IPS DF 4.7 (cell line): ENCODE measurements around the gene CTSD.

Experiments
- DNase-seq: peaks from one replicate; pipeline ENCODE4 v3.0.0-alpha.2; 2013; ENCODE audit warnings: low spot score; ENCODE audit errors: extremely low read depth

Gene CTSD

DNA sequence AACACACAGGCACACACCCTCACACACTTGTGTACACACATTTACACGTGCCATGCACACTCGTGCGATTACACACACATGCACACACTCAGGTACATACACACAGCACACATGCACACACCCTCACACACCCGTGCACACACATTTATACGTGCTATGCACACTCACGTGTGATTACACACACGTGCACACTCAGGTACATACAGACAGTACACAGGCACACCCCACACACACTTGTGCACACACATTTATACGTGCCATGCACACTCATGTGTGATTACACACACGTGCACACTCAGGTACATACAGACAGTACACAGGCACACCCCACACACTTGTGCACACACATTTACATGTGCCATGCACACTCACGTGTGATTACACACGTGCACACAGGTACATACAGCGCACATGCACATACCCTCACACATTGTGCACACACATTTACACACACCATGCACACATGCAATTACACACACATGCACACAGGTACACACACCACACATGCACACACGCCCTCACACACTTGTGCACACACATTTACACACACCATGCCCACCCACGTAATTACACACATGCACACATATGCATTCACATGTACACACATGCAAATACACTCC is 17.9 kb downstream of the CTSD start:
- DNase-seq, result no peak

DNA sequence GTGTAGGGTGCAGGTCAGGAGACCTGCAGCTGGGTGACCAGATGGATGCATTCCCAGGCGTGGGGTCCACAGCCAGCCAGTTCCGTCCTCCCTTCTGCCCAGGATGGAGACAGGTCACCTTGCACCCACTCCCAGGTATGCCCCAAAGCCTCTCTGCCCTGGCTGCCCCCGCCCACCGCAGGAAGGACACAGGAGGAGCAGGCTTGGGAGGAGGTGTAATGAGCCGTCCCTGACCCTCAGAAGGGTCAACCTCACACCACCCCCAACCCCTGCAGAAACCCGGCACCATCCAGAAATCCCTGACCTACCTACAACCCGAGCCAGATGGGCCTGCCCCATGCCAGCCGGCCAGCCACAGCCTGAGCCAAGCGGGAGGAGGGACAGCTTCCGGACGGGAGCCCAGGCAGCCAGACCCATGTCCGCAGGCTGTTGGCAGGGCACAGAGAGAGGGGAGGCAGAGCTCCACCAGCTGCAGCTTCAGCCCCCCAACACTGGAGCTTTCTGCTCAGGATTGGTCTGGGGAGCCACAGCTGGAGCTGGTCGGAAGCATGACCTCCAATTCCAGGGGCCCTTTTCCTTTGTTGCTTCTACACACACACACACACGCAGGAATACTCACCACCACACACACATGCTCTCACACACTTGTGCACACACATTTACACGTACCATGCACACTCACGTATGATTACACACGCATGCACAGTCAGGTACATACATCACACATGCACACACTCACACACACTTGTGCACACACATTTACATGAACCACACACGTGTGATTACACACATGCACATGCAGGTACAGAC is 18.6 kb downstream of the CTSD start:
- no peak for DNase-seq

GRCh38 chr11:1744137-1744886 is 19.4 kb downstream of the CTSD start:
- no peak for DNase-seq

GRCh38 chr11:1743585-1744136 is 20.1 kb downstream of the CTSD start:
- no peak for DNase-seq

- no peak for DNase-seq
These were observed 20.7 kb downstream of the CTSD start for GRCh38 chr11:1742869-1743584.

DNA sequence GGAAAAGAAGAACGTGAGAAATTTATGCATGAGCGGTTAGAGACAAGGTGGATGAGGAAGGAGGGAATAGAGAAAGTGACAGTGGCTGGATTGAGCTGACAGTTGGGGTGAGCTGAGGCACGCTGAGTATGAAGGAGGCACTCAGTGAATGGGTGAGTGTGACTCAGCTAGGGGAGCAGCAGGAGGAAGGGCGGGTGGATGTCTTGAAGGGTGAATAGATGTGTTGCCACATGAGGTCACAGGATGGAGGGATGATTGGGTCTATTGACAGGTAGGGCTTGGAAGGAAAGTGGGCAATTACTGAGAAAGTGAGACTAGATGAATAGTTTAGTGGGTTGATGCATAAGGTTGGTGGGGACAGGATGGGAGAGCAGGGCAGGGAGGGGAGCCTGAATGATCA is 21.4 kb downstream of the CTSD start:
- no peak for DNase-seq

- no peak for DNase-seq
These were observed 22.0 kb downstream of the CTSD start for GRCh38 chr11:1741741-1742140.

GRCh38 chr11:1740786-1741530 is 22.8 kb downstream of the CTSD start:
- DNase-seq, result no peak

- no peak for DNase-seq
These were observed 24.2 kb downstream of the CTSD start for GRCh38 chr11:1739576-1739975.

DNA sequence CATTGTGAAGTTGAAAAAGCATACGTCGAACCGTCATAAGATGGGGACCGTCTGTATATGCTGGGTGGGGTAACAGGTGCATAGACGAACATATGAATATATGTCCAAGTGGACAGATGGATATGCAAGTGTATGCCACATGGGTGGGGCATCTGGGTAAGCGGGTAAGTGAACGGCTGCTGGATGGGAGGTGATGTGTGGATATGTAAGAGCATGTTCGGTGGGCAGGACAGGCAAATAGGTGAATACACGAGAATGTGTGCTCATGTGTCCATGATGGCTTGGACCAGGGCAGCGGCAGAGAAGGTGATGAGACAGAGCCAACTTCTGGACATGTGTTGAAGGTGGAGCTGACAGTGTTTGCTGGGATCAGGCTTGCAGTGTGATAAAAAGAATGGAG is 25.3 kb downstream of the CTSD start:
- no peak for DNase-seq

GRCh38 chr11:1737080-1737757 is 26.5 kb downstream of the CTSD start:
- no peak for DNase-seq

DNA sequence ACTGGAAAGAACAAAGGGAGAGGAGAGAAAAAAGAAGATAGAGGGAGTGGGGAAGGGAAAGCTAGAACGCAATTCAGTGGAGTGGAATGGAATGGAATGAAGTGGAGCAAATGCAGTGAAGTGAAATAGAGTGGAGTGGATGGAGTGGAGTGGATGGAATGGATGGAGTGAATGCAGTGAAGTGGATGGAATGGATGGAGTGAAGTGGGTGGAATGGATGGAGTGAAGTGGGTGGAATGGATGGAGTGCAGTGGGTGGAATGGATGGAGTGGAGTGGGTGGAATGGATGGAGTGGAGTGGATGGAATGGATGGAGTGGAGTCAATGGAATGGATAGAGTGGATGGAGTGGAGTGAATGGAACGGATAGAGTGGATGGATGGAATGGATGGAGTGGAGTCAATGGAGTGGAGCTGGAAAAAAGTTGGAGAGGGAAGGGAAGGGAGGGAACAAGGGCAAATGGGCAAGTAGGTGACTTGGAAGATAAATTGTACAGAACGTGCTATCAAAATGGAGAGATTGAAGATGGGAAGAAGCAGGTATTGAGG is 27.2 kb downstream of the CTSD start:
- no peak for DNase-seq

DNA sequence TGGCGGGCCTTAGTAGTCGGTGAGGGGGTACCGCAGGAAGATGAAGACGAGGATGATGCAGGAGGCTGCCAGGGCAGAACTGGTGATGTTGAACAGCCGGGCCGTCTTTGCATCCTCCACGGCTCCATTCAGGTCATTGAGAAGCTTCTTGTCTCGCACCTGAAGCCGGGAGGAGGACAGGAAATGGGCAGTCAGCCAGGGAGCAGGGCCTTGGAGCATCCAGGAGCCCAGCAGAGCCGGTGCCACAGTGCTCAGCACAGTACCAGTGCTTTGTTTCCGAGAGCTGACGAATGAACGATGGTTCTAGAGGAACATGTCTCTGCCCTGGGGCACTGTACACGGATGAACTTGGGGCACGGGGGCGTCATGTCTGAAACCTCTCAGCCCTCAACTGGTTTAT is 28.5 kb downstream of the CTSD start:
- no peak for DNase-seq

DNA sequence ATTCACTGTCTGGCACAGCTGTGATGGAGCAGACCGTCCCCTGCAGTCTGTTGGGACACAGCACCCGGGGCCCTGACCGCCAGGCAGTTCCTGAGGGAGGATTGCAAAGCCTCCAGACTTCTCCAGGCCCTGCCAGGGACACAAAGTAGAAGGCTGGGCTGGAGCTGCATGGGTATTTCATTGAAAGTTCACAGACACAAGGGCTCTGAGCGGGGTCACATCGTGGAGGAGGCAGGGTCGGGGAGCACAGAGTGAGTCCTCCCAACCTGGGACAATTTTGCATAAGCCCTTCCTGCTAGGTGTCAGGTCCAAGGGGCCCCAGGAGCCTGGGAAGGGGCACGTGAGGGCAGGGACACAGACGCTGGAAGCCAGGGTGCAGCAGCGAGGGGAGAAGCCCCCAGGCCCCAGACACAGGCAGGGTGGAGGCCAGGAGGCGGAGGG is 29.1 kb downstream of the CTSD start:
- DNase-seq, result no peak

DNA sequence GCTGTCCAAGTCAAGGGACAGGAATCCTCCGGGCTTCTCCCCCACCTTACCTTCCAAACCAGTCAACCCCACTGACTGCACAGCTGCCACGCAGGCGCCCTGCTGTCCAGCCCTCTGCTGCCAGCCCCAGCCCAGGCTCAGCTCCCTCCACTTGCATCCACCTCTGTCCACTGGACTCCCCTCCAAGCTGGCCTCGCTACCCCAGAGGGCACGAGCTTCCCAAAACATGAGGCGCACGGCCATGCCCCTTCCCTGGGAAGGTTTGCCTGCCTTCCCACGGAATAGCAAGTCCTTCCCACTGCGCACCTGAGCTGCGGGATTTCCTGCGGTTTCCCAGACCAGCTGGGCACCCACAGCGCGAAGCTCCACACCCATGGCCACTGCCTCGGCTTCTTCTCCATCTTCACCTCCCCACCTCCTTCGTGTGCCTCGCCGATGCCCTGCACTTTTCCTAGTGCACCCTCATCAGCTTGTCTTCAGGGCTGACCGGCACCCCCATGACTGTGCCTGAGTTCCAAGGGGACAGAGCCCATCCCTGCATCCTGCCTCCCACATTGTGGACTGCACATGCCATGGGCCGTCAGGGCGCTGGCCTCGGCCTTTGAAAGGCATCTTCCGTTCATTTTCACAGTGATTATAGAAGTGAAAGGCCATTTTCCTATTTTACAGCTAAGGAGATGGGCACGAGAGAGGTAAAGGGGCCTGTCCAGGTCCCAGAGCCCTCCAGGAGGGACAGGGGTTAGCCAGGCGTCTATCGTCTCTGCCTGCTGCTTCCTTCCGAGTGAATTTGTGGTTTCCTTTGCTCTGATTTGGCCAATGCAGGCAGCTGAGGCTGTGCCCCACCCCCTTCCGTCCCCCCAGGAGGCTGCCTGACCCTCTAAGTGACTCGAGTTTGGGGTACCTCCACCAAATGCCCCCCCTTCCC is 29.7 kb downstream of the CTSD start:
- DNase-seq, result no peak

DNA sequence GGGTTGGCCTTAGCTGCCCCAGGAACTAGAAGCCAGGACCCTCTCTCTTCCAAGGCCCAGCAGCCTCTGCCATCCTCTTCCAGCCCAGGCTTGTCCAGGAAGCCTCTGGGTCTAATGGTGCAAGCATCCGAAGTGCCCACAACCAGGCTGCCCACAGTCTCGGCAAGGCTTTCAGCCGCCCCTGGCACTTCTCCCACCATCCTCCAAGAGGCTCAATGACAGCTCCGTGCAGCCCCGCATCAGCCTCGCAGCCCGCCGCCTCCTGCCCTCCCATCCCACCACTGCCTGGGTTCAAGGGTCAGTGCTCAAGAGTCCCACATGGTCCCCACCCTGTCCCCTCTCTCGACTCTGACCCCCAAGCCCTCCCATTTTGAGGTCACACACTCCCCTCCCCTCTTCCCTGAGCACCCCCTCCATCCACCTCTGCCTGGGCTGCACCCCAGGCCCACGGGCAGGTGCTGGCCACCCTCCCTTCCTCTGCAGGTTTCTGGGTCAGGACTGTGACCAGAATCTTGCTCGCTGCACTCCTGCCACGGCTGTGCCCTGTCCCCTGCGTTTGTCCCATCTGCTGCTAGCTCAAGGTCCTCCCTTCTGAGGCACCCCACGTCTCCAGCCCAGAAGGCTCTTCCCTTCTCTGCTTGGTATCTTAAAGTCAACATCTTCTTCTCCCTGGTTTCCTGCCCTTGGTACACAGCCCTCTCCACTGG is 30.6 kb downstream of the CTSD start:
- DNase-seq, result no peak

- DNase-seq, result no peak
These were observed 31.2 kb downstream of the CTSD start for GRCh38 chr11:1732418-1733008.
